ENCODE data around the gene KIAA0040.
A peak's percentile ranks its signal among the peaks of the same experiment; 100 is the strongest.

Gene KIAA0040

GRCh38 chr1:175169286-175170018 lies 23.1 kb downstream of the KIAA0040 start:
- no peak for DNase-seq

DNA sequence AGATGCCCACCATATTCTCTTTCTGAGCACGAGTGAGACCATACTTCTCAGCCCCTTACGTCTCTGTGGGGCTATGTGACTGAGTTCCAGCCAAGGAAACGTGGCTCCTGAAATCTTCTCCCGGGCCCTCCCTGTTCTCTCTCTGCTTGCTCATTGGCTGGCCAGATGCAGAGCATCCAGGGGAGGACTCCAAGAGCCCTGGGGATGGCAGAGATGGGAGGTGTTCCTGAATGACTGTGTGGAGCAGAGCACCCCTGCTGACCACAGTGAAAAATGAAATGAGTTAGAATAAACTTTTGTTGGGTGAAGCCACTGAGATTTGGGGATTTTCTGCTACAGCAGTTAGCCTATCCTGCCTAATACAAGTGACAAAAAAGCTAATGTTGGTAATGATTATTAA lies 23.8 kb downstream of the KIAA0040 start:
- no peak for DNase-seq

GRCh38 chr1:175167861-175168260 lies 24.7 kb downstream of the KIAA0040 start:
- DNase-seq, result no peak

- no peak for DNase-seq
Observed at GRCh38 chr1:175166746-175167145, 25.8 kb downstream of the KIAA0040 start.

DNA sequence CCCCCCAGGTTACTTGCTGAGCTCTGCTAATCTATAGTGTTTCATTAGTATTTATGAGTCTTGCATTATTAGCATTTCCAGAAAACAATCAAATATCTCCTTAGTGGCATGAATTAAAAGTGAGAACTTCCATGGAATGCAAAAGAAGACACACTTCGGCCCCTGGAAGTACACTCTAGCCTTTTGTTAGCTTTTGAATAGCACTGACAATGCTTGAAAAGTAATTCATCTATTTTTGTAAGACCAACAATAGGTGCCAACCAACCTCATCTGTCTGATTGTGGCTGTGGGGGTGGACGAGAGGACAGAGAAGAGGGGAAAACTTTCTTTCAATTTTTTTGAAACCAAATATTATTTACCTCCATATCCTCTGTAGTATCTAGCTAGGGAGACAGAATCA lies 27.8 kb downstream of the KIAA0040 start:
- no peak for DNase-seq

DNA sequence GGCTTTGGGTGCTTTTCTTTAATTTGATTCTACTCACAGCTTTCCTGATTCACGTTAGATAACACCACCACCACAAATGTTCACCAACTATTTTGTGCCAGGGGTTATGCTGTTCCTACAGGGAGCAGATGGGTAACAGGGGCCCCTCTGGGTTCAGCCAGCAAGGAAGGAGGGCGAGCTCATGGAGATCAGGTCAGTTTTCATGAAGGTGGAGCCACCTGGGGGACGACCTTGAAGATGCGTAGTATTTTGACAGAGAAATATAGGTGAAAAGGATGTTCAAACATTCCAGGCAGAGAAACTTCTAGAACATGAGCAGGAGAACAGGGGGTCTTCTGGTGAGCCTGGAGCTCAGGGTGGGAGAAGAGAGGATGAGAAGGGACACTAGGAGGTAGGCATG lies 28.9 kb downstream of the KIAA0040 start:
- DNase-seq, result no peak

DNA sequence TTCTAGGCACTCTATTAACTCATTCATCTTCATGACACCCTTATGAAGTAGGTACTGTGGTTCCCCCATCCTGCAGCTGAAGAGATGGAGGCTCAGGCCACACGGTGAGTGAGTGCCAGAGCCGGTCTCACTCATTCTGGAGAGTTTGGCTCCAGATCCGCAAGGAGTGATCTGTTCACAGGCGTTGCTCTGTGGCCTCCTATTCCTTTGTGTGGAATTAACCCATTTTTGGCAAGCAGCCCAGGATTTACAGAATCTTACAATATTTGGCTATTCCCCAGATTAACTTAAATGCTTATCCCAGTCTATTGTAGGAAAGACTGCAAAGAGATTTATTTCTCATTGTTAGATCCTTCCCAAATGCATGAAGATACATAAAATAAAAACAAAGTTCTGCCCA lies 29.6 kb downstream of the KIAA0040 start:
- no peak for DNase-seq

DNA sequence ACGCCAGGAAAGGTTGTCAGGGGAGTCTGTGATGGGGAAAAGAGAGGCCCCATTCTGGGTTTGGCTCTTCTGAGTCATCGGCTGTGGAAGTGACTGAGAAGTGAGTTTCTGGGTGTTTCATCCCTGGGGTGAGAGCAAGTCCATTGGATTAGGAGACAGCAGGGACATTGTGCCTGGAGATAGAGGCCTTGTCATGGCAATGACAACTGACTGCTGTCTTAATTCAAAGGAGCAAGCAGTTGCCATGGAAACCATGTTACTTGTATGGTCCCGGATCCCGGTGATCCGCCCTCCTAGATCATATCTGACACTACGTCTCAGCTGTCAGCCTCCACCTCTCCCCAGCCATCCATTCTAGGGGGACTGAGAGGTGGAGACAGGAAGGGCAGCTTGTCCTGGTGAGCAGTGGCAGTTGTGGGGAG lies 34.4 kb downstream of the KIAA0040 start:
- no peak for DNase-seq

- no peak for DNase-seq
Observed at GRCh38 chr1:175157200-175157599, 35.4 kb downstream of the KIAA0040 start.

- DNase-seq, result no peak
Observed at GRCh38 chr1:175155936-175156335, 36.6 kb downstream of the KIAA0040 start.

DNA sequence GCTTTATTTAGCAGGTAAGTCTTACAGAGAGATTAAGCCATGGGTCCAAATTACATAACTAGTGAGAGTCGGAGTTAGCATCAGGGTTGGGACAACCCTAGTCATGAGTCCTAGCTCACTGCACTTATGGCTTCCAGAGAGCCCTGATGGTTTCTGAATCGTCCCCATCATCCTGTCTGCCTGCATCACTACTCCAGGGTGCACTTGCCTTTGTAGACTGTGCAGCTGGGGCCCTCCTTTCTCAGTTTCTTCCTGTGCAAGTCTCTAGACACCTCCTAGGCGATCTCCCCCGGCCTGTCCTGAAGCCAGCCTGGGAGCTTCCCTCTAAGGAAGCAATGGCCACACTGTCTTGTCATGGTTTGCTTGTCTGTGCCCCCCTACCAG lies 37.1 kb downstream of the KIAA0040 start:
- no peak for DNase-seq

- peak; percentile 37 to 76 (median 57) for DNase-seq
Observed at GRCh38 chr1:175154629-175155472, 37.7 kb downstream of the KIAA0040 start.

DNA sequence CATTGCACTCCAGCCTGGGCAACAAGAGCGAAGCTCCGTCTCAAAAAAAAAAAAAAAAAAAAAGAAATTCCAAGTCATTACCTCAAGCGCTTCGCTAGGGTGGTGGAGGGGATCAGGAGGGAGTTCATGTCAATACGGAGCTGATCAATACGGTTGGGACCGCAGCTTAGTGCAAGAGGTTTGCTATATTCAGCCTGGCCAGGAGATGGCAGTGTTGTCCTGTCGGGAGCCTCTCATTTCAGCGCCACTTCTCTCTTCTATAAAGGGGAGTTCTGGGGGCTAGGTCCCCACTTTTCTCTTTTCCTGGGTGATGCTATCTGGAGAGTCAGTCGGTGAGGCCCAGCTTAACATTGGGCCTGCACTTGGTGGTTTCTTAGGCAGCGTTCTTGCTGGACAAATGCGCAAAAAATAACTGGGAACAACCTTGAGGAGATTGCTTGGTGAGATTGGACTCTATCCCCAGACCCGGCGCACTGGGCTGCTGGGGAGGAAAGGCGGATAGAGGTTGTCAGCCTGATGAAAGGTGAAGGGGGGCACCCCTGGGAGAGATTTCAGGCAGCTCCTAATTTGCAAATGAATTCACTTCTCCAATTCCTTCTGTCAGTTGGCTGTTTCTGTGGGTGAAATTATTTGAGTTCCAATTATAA lies 40.4 kb downstream of the KIAA0040 start:
- DNase-seq, result peak; percentile 3 to 73 (median 54)

GRCh38 chr1:175150596-175151319 lies 41.8 kb downstream of the KIAA0040 start:
- DNase-seq, result no peak

DNA sequence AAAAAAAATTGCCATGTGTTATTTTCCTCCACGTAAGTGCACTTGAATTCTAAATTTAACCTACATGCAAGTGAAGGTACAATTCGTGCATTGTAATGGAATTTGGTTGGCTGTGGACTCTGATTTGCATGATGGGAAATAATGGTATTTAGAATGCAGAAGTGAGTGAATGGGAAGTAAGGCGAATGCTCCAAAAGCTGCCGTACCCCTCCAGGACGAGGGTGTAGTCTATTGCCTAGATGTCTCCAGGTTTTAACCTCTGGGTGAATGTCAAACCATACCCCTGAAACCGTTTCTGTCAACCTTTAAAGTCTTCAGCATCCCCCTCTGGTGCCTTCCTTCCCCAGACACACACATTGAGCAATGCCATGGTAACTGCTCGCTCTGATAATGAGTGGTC lies 44.5 kb downstream of the KIAA0040 start:
- no peak for DNase-seq

DNA sequence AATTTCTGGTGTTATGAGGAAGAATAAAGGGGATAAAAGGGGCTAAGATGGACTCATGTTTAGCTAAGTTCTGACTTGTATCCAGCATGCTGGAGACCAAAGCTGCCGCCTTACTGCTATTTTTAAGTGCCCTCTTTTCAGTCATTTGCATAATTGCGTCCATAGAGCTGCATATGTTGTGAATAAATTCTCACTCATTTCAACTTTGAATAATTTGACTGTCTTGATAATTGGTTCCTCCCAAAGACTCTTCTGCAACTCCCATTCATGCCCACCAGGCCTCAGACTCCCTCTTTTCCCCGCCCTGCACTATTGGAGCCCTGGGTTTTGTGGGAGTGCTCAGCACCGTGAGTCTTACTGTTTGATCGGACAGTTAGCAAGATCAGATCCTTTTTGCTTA lies 45.0 kb downstream of the KIAA0040 start:
- DNase-seq, result no peak

DNA sequence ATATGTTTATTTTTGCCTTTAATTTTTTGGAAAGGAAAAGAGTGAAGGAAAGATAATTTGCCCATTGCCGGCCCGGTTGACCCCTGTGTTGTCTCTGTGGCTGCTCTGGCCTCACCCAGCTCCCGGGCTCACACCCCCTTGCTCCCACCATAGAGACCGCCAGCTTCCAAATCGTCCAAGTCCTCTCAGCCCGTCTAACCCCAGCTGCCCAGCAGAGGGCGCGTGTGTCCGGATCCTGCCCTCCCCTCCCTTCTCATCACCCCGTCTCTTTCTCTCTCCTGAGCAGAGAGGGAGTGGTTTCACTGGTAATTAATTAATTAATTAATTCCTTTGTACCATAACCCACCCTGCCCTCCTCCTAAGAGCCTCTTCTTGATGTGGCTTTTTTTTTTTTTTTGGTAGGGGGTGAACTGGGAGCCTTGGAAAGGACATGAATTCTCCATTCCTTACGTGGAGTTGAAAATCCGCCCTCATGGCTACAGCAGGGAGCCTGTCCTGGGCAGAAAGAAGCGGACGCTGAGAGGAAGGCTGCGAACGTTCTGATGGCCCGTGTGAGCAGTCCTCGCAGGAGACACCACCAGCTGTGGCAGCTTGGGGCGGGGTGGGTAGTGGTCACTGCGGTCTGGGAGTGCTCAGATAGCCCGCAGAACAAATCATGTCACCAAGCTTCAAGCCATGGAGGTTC lies 45.9 kb downstream of the KIAA0040 start:
- DNase-seq, result peak; percentile 9 to 50 (median 39)

DNA sequence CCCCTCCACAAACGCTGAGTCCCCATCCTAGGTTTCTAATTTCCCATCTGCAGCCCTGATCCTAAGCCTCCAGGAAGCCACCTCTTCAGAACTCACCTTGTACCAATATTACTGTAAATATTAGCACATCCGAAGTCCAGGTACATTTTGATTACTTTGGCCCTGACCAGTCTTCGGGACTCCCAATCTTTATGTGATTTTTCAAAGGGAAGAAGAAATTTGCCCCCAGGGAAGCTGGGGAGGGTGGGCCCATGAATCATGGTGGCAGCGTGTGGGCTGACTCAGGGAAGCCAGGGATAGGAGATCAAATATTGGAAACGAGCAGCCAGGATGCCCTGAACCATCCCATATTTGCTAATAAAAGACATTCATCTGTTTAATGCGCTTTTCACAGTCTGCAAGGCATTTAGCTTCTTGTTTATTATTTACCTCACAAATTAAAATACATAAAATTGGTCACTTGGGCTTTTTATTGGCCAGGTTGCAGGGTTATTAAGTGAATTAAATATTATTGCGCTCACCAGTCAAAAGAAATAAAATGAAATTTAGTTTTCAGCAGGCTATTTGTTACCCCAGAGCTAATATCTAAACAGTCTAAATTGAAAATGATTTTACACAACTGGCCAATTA lies 46.6 kb downstream of the KIAA0040 start:
- DNase-seq, result no peak

- DNase-seq, result no peak
Observed at GRCh38 chr1:175138579-175138978, 54.0 kb downstream of the KIAA0040 start.

- no peak for DNase-seq
Observed at GRCh38 chr1:175137369-175137768, 55.2 kb downstream of the KIAA0040 start.

- no peak for DNase-seq
Observed at GRCh38 chr1:175136246-175136645, 56.3 kb downstream of the KIAA0040 start.

- DNase-seq, result no peak
Observed at GRCh38 chr1:175134500-175134899, 58.1 kb downstream of the KIAA0040 start.

All from stimulated activated naive CD4-positive, alpha-beta T cell (primary cell).